Fibroblast of lung (primary cell): ENCODE data around the gene NAXD.
"Not testable (repeated sequence)": the region's sequence is repeated elsewhere in the genome, so short reads cannot be mapped to it uniquely, and the experiment has no call there.

Experiments
- EZH2 ChIP-seq: IDR thresholded peaks from 2 replicates; pipeline ENCODE4 v1.5.1; 2012; ENCODE audit warnings: low read length, control low read depth, mild to moderate bottlenecking; ENCODE audit errors: missing control alignments
- TF ChIP-seq, protein P1 (sequence below), 2 donors: IDR thresholded peaks in 1 of 2; conservative IDR thresholded peaks in 1 of 2; 1 replicate in 1 of 2; 2 replicates in 1 of 2; pipeline ENCODE4 v1.5.1; 2011 to 2012; ENCODE audit warnings: low read length in 2 of 2, control low read depth in 1 of 2, inconsistent platforms in 1 of 2, low read depth in 1 of 2, mild to moderate bottlenecking in 1 of 2

GRCh38 chr13:110569962-110570361 is 45.4 kb upstream of the NAXD start:
- TF ChIP-seq, protein P1, sequence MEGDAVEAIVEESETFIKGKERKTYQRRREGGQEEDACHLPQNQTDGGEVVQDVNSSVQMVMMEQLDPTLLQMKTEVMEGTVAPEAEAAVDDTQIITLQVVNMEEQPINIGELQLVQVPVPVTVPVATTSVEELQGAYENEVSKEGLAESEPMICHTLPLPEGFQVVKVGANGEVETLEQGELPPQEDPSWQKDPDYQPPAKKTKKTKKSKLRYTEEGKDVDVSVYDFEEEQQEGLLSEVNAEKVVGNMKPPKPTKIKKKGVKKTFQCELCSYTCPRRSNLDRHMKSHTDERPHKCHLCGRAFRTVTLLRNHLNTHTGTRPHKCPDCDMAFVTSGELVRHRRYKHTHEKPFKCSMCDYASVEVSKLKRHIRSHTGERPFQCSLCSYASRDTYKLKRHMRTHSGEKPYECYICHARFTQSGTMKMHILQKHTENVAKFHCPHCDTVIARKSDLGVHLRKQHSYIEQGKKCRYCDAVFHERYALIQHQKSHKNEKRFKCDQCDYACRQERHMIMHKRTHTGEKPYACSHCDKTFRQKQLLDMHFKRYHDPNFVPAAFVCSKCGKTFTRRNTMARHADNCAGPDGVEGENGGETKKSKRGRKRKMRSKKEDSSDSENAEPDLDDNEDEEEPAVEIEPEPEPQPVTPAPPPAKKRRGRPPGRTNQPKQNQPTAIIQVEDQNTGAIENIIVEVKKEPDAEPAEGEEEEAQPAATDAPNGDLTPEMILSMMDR (conservative IDR thresholded peaks at IDR 0.05 in 1 of 2, IDR thresholded peaks at IDR 0.05 in 1 of 2; ENCODE audit: low read depth in 1 of 2, low read length in 2 of 2), result not testable (repeated sequence)
- not testable (repeated sequence) for TF ChIP-seq EZH2
